ENCODE results near the gene IL17F.

- TF ChIP-seq POLR2AphosphoS5 (IDR thresholded peaks at IDR 0.05; ENCODE audit: low read depth) (no peak), EZH2phosphoT487 (IDR thresholded peaks at IDR 0.05; ENCODE audit: unreplicated experiment) (no peak), EZH2 (IDR thresholded peaks at IDR 0.05; ENCODE audit: low read depth, unreplicated experiment) (no peak), CTCF (conservative IDR thresholded peaks at IDR 0.05; ENCODE audit: low read depth in 2 of 2) (no peak)
- TF ChIP-seq, protein P1, sequence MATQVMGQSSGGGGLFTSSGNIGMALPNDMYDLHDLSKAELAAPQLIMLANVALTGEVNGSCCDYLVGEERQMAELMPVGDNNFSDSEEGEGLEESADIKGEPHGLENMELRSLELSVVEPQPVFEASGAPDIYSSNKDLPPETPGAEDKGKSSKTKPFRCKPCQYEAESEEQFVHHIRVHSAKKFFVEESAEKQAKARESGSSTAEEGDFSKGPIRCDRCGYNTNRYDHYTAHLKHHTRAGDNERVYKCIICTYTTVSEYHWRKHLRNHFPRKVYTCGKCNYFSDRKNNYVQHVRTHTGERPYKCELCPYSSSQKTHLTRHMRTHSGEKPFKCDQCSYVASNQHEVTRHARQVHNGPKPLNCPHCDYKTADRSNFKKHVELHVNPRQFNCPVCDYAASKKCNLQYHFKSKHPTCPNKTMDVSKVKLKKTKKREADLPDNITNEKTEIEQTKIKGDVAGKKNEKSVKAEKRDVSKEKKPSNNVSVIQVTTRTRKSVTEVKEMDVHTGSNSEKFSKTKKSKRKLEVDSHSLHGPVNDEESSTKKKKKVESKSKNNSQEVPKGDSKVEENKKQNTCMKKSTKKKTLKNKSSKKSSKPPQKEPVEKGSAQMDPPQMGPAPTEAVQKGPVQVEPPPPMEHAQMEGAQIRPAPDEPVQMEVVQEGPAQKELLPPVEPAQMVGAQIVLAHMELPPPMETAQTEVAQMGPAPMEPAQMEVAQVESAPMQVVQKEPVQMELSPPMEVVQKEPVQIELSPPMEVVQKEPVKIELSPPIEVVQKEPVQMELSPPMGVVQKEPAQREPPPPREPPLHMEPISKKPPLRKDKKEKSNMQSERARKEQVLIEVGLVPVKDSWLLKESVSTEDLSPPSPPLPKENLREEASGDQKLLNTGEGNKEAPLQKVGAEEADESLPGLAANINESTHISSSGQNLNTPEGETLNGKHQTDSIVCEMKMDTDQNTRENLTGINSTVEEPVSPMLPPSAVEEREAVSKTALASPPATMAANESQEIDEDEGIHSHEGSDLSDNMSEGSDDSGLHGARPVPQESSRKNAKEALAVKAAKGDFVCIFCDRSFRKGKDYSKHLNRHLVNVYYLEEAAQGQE (IDR thresholded peaks at IDR 0.05; ENCODE audit: unreplicated experiment), result no peak
Measured at GRCh38 chr6:52249078-52249477, 4.8 kb upstream of the IL17F start.

Data from GM23338 (cell line).